Osteoblast (primary cell): ENCODE measurements around the gene FKBP2. TPM values are rescaled to one million over a fixed set of nuclear protein-coding genes. Genes with fewer than 3 reads are reported as not detected.
A peak's percentile ranks its signal among the peaks of the same experiment; 100 is the strongest.

Source experiments
- DNase-seq: peaks from one replicate; pipeline ENCODE4 v3.0.0; 2011; ENCODE audit warnings: low spot score, mixed read lengths; ENCODE audit not compliant: insufficient read length; ENCODE audit errors: missing footprints
- H2AFZ ChIP-seq: 2 replicates; pipeline ENCODE4 v1.6.0; 2011; ENCODE audit warnings: mild to moderate bottlenecking, low read length
- H3K27ac ChIP-seq: 2 replicates; pipeline ENCODE4 v1.5.1; 2011; ENCODE audit warnings: mild to moderate bottlenecking, low read depth, low read length, moderate library complexity
- H3K27me3 ChIP-seq: 2 replicates; pipeline ENCODE4 v1.6.0; 2012; ENCODE audit warnings: mild to moderate bottlenecking, control low read depth, inconsistent platforms, low read length, moderate library complexity; ENCODE audit not compliant: insufficient read depth
- H3K36me3 ChIP-seq: 2 replicates; pipeline ENCODE4 v1.5.1; 2011; ENCODE audit warnings: mild to moderate bottlenecking, low read length, control low read depth, moderate library complexity; ENCODE audit not compliant: insufficient read depth
- H3K4me1 ChIP-seq: 2 replicates; pipeline ENCODE4 v1.5.1; 2011; ENCODE audit warnings: mild to moderate bottlenecking, low read length, control low read depth, moderate library complexity; ENCODE audit not compliant: insufficient read depth
- H3K4me2 ChIP-seq: 2 replicates; pipeline ENCODE4 v1.6.0; 2011; ENCODE audit warnings: mild to moderate bottlenecking, low read length; ENCODE audit not compliant: insufficient read depth
- H3K4me3 ChIP-seq: fragments of 200-600 bp; sonication (generic); 3 replicates; pipeline ENCODE4 v1.5.1; 2012; ENCODE audit warnings: mild to moderate bottlenecking, low read length, inconsistent platforms; ENCODE audit not compliant: insufficient read depth
- H3K79me2 ChIP-seq: 2 replicates; pipeline ENCODE4 v1.6.0; 2012; ENCODE audit warnings: mild to moderate bottlenecking, low read length, control low read depth, inconsistent platforms; ENCODE audit not compliant: insufficient read depth
- H3K9me3 ChIP-seq: 2 replicates; pipeline ENCODE4 v1.5.1; 2011; ENCODE audit warnings: low read depth, low read length, control low read depth
- H4K20me1 ChIP-seq: 2 replicates; pipeline ENCODE4 v1.6.0; 2012; ENCODE audit warnings: mild to moderate bottlenecking, low read length, control low read depth; ENCODE audit not compliant: insufficient read depth
- total RNA-seq: library from RNA; depleted of rRNA; stranded (reverse); fragments of >200 nt; gene quantifications from 2 replicates; pipeline ENCODE4 v1.2.3, GENCODE V29; 2012
- TF ChIP-seq, protein P1 (sequence below): IDR thresholded peaks from 2 replicates; pipeline ENCODE4 v1.5.1; 2011; ENCODE audit warnings: mild to moderate bottlenecking, low read depth, low read length, moderate library complexity; ENCODE audit errors: extremely low read depth

Gene FKBP2
- total RNA-seq, 1 donor: 31.1 TPM

DNA sequence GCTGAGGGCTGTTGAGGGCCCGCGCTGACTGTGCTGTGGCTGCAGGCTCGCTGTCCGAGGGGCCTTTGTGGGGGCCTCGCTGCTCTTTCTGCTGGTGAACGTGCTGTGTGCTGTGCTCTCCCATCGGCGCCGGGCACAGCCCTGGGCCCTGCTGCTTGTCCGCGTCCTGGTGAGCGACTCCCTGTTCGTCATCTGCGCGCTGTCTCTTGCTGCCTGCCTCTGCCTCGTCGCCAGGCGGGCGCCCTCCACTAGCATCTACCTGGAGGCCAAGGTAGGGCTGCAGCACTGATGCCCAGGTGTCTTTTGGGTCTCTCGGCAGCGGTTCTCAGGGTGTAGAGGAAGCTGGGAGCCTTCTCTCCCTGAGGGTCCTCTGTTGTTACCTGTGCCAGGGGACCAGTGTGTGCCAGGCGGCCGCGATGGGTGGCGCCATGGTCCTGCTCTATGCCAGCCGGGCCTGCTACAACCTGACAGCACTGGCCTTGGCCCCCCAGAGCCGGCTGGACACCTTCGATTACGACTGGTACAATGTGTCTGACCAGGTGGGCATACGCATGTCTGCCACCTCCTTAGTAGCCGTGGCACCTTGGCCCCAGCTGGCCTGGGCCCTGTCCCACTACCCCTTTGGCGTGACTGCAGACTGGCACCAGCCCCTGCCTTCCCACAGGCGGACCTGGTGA is 46.9 kb downstream of the FKBP2 start:
- Histone ChIP-seq H3K27ac (no peak overlapping the region), H3K4me1 (peaks cover 21% of the 10 kb centered on the region), H4K20me1 (peaks cover 2% of the 10 kb centered on the region), H3K27me3 (peaks cover 30% of the 10 kb centered on the region), H3K4me3 (no peak overlapping the region), H3K36me3 (peaks cover 3% of the 10 kb centered on the region), H3K4me2 (no peak overlapping the region), H3K9me3 (no peaks in the 10 kb centered on the region), H3K79me2 (peaks cover 23% of the 10 kb centered on the region), H2AFZ (no peak overlapping the region)
- TF ChIP-seq, protein P1, sequence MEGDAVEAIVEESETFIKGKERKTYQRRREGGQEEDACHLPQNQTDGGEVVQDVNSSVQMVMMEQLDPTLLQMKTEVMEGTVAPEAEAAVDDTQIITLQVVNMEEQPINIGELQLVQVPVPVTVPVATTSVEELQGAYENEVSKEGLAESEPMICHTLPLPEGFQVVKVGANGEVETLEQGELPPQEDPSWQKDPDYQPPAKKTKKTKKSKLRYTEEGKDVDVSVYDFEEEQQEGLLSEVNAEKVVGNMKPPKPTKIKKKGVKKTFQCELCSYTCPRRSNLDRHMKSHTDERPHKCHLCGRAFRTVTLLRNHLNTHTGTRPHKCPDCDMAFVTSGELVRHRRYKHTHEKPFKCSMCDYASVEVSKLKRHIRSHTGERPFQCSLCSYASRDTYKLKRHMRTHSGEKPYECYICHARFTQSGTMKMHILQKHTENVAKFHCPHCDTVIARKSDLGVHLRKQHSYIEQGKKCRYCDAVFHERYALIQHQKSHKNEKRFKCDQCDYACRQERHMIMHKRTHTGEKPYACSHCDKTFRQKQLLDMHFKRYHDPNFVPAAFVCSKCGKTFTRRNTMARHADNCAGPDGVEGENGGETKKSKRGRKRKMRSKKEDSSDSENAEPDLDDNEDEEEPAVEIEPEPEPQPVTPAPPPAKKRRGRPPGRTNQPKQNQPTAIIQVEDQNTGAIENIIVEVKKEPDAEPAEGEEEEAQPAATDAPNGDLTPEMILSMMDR: no peak
- DNase-seq: peak; percentile 86

DNA sequence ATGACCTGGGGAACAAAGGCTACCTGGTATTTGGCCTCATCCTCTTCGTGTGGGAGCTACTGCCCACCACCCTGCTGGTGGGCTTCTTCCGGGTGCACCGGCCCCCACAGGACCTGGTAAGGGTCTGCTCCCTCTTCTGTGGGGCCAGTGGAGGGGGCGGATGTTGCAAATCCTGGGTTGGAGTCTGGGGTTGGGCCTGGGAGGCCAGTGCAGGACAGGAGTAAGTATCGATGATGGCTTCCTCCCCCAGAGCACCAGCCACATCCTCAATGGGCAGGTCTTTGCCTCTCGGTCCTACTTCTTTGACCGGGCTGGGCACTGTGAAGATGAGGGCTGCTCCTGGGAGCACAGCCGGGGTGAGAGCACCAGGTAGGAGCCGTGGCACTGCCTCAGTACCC is 47.5 kb downstream of the FKBP2 start:
- no peaks in the 10 kb centered on the region for H3K36me3 ChIP-seq
- H3K79me2 ChIP-seq: peaks cover 17% of the 10 kb centered on the region
- no peak overlapping the region for H3K4me3 ChIP-seq
- H3K27ac ChIP-seq: no peak overlapping the region
- H2AFZ ChIP-seq: no peak overlapping the region
- TF ChIP-seq, protein P1: no peak
- peaks cover 2% of the 10 kb centered on the region for H4K20me1 ChIP-seq
- no peak overlapping the region for H3K4me2 ChIP-seq
- H3K27me3 ChIP-seq: peaks cover 35% of the 10 kb centered on the region
- no peak for DNase-seq
- peaks cover 17% of the 10 kb centered on the region for H3K4me1 ChIP-seq
- H3K9me3 ChIP-seq: no peaks in the 10 kb centered on the region

DNA sequence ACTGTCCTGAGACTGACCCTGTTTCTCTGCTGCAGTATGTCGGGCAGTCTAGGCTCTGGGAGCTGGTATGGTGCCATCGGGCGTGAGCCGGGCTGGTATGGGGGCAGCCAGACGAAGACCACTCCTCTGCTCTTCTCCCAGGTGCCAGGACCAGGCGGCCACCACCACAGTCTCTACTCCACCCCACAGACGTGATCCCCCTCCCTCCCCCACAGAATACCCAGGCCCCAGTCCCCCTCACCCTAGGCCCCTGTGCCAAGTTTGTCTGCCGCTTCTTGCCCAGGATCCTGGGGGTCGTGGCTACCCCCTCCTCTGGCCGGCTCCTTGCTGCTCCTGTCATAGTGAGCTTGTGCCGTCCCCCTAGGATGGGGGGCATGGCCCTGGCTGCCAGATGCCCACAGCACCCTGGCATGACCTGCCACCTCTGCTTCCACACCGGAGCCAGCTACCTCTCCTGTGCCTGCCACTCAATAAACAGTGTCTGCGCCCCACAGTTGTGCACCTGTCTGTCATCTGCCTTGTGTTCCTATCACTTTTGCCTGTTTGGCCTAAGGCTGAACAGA is 48.2 kb downstream of the FKBP2 start:
- Histone ChIP-seq H3K4me2 (no peak overlapping the region), H3K36me3 (no peaks in the 10 kb centered on the region), H4K20me1 (peaks cover 2% of the 10 kb centered on the region), H3K79me2 (peaks cover 10% of the 10 kb centered on the region), H3K4me3 (no peak overlapping the region), H2AFZ (no peak overlapping the region), H3K27ac (no peak overlapping the region), H3K9me3 (no peaks in the 10 kb centered on the region), H3K4me1 (peaks cover 10% of the 10 kb centered on the region), H3K27me3 (peaks cover 42% of the 10 kb centered on the region)
- DNase-seq: peak; percentile 53
- TF ChIP-seq, protein P1: no peak
